ENCODE results near the gene F5.

GRCh38 chr1:169618367-169618766 lies 32.1 kb upstream of the F5 start:
- TF ChIP-seq, protein P1, sequence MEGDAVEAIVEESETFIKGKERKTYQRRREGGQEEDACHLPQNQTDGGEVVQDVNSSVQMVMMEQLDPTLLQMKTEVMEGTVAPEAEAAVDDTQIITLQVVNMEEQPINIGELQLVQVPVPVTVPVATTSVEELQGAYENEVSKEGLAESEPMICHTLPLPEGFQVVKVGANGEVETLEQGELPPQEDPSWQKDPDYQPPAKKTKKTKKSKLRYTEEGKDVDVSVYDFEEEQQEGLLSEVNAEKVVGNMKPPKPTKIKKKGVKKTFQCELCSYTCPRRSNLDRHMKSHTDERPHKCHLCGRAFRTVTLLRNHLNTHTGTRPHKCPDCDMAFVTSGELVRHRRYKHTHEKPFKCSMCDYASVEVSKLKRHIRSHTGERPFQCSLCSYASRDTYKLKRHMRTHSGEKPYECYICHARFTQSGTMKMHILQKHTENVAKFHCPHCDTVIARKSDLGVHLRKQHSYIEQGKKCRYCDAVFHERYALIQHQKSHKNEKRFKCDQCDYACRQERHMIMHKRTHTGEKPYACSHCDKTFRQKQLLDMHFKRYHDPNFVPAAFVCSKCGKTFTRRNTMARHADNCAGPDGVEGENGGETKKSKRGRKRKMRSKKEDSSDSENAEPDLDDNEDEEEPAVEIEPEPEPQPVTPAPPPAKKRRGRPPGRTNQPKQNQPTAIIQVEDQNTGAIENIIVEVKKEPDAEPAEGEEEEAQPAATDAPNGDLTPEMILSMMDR (IDR thresholded peaks at IDR 0.05): no peak
- TF ChIP-seq POLR2A (IDR thresholded peaks at IDR 0.05): no peak
